ENCODE data around the gene CDH2.

GRCh38 chr18:28062443-28062842, 114.5 kb downstream of the CDH2 start:
- TF ChIP-seq EZH2 (IDR thresholded peaks at IDR 0.05; ENCODE audit: borderline replicate concordance): no peak
- TF ChIP-seq CTCF (IDR thresholded peaks at IDR 0.05; ENCODE audit: poor library complexity): no peak
- TF ChIP-seq EZH2phosphoT487 (IDR thresholded peaks at IDR 0.05; ENCODE audit: low read depth, severe bottlenecking, unreplicated experiment): no peak
